Measurements from ENCODE around the gene OBSCN.

OBSCN gene

GRCh38 chr1:228378090-228378872 lies 170.4 kb downstream of the OBSCN start:
- peak; percentile 76 for DNase-seq (ENCODE audit: low read depth, low spot score)

- DNase-seq (ENCODE audit: low read depth, low spot score), result no peak
Measured at GRCh38 chr1:228378873-228379460, 171.1 kb downstream of the OBSCN start.

GRCh38 chr1:228379666-228380065 lies 171.8 kb downstream of the OBSCN start:
- no peak for DNase-seq (ENCODE audit: low read depth, low spot score)

- no peak for DNase-seq (ENCODE audit: low read depth, low spot score)
Measured at GRCh38 chr1:228381356-228381755, 173.5 kb downstream of the OBSCN start.

- no peak for DNase-seq (ENCODE audit: low read depth, low spot score)
Measured at GRCh38 chr1:228383773-228384172, 175.9 kb downstream of the OBSCN start.

GRCh38 chr1:228385232-228385631 lies 177.4 kb downstream of the OBSCN start:
- DNase-seq (ENCODE audit: low read depth, low spot score), result no peak

GRCh38 chr1:228387321-228387720 lies 179.5 kb downstream of the OBSCN start:
- no peak for DNase-seq (ENCODE audit: low read depth, low spot score)

- no peak for DNase-seq (ENCODE audit: low read depth, low spot score)
Measured at GRCh38 chr1:228390649-228391048, 182.8 kb downstream of the OBSCN start.

GRCh38 chr1:228391411-228392020 lies 183.7 kb downstream of the OBSCN start:
- no peak for DNase-seq (ENCODE audit: low read depth, low spot score)

- no peak for DNase-seq (ENCODE audit: low read depth, low spot score)
Measured at GRCh38 chr1:228392111-228392936, 184.5 kb downstream of the OBSCN start.

- no peak for DNase-seq (ENCODE audit: low read depth, low spot score)
Measured at GRCh38 chr1:228393268-228393701, 185.4 kb downstream of the OBSCN start.

- no peak for DNase-seq (ENCODE audit: low read depth, low spot score)
Measured at GRCh38 chr1:228393811-228394570, 186.1 kb downstream of the OBSCN start.

GRCh38 chr1:228394571-228395394 lies 186.9 kb downstream of the OBSCN start:
- no peak for DNase-seq (ENCODE audit: low read depth, low spot score)

- no peak for DNase-seq (ENCODE audit: low read depth, low spot score)
Measured at GRCh38 chr1:228396770-228397662, 189.2 kb downstream of the OBSCN start.

- no peak for DNase-seq (ENCODE audit: low read depth, low spot score)
Measured at GRCh38 chr1:228397966-228398365, 190.1 kb downstream of the OBSCN start.

- no peak for DNase-seq (ENCODE audit: low read depth, low spot score)
Measured at GRCh38 chr1:228398741-228399461, 191.1 kb downstream of the OBSCN start.

- DNase-seq (ENCODE audit: low read depth, low spot score), result no peak
Measured at GRCh38 chr1:228399531-228400236, 191.8 kb downstream of the OBSCN start.

- no peak for DNase-seq (ENCODE audit: low read depth, low spot score)
Measured at GRCh38 chr1:228400237-228400651, 192.4 kb downstream of the OBSCN start.

All from iPS DF 19.7 (cell line).